ENCODE data around the gene RBMS2. TPM values are rescaled to one million over a fixed set of nuclear protein-coding genes. Genes with fewer than 3 reads are reported as not detected.

RBMS2 gene
- polyA plus RNA-seq, 3 donors, result 5.1 to 8.2 (median 6.5) TPM

DNA sequence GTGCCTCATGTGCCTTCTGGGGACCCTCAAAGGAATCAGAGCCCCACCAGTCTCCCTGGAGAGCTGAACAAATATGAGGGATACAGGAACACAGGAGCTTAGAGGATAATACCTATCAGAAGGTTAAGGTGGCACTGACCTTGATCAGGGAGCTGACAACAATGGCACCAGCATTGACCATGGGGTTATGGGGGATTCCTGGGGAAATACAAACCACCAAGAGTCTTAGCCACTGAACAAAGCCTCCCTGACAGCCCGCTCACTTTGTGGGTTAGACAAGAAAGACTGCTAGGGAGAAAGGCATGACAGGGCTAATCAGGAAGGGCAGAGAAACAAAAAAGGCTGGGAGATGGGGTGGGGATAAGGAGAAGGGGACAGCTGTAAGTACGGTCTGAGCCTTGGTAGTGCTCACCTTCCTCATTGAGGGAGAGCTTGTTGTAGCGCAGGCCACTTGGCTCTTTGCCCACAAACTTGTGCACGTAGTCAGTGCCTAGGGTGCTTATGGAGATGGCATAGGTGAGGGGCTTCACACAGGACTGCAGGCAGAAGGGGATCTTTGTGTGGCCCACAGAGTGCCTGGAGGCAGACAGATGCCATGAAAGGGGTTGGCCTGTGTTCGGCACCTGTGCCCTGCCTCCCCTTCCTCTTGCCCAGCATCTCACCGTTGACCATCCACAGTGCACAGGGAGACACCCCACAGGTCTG lies 43.9 kb upstream of the RBMS2 start:
- Mint-ChIP-seq H3K9me3 (peaks cover 0 to 2% (median 0%) of the 10 kb centered on the region in 7 donors), H3K4me3 (no peak overlapping the region), H3K27ac (peak overlapping the region in 1 of 7 donors; percentile 58), H3K36me3 (peaks cover 4 to 17% of the 10 kb centered on the region in 2 donors), H3K4me1 (peaks cover 7% of the 10 kb centered on the region), H3K27me3 (ENCODE audit: low read depth in 3 of 3) (peaks cover 0 to 1% (median 1%) of the 10 kb centered on the region in 3 donors)
- H3K36me3 ChIP-seq (replicated peaks in 1 of 2; ENCODE audit: control insufficient read depth in 1 of 2, insufficient read depth in 2 of 2, low read length in 2 of 2), result no peaks in the 10 kb centered on the region
- no peaks in the 10 kb centered on the region for H3K27me3 ChIP-seq (ENCODE audit: control insufficient read depth in 2 of 2, insufficient read depth in 2 of 2, low read length in 2 of 2)
- 90% methylated on average over 3 of the region's 6 CpGs for WGBS (ENCODE audit: insufficient coverage)
- TF ChIP-seq, protein P1, sequence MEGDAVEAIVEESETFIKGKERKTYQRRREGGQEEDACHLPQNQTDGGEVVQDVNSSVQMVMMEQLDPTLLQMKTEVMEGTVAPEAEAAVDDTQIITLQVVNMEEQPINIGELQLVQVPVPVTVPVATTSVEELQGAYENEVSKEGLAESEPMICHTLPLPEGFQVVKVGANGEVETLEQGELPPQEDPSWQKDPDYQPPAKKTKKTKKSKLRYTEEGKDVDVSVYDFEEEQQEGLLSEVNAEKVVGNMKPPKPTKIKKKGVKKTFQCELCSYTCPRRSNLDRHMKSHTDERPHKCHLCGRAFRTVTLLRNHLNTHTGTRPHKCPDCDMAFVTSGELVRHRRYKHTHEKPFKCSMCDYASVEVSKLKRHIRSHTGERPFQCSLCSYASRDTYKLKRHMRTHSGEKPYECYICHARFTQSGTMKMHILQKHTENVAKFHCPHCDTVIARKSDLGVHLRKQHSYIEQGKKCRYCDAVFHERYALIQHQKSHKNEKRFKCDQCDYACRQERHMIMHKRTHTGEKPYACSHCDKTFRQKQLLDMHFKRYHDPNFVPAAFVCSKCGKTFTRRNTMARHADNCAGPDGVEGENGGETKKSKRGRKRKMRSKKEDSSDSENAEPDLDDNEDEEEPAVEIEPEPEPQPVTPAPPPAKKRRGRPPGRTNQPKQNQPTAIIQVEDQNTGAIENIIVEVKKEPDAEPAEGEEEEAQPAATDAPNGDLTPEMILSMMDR (IDR thresholded peaks at IDR 0.05), result no peak
- H3K4me1 ChIP-seq (ENCODE audit: control insufficient read depth in 1 of 2, insufficient read depth in 2 of 2, low read length in 2 of 2), result no peaks in the 10 kb centered on the region
- H3K4me3 ChIP-seq (replicated peaks in 1 of 3; ENCODE audit: low read depth in 2 of 3, low read length in 3 of 3), result no peak overlapping the region
- intact Hi-C loops (cut with micrococcal nuclease), result no loop called here
- no peak overlapping the region for H3K27ac ChIP-seq (ENCODE audit: low read depth in 1 of 2, low read length in 2 of 2)
- no peaks in the 10 kb centered on the region for H3K79me2 ChIP-seq (ENCODE audit: insufficient read depth, low read length)
- H3K4me2 ChIP-seq (replicated peaks; ENCODE audit: extremely low read depth, low read length, poor library complexity, severe bottlenecking), result no peak overlapping the region
- H4K20me1 ChIP-seq (ENCODE audit: insufficient read depth, low read length), result no peaks in the 10 kb centered on the region
- no peaks in the 10 kb centered on the region for H3K9me3 ChIP-seq (replicated peaks in 1 of 2; ENCODE audit: control insufficient read depth in 1 of 2, insufficient read depth in 1 of 2, low read length in 2 of 2)
- DNase-seq, result no peak
- no peak overlapping the region for H2AFZ ChIP-seq (ENCODE audit: insufficient read depth, low read depth, low read length, poor library complexity, severe bottlenecking)
- no peak overlapping the region for H3K9ac ChIP-seq (ENCODE audit: insufficient read depth, low read length, poor library complexity, severe bottlenecking)

DNA sequence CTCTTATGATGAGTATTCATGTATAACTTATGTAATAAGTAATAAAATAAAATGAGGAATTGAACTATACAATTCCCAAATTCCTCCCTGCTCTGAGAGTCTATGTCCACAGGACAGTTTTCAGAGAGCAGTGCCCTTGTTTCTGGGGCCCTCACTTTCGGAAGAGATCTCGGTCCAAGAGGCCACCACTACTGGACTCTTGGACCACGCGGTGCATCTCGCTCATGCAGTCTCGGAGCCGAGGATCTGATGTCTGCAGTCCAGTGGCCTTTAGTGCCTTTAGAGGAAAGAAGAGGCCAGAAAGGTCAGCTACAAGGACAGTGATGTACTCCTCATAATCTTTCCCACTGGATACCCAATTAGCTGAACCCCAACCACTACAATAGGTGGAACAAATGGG lies 42.0 kb upstream of the RBMS2 start:
- DNase-seq, result no peak
- WGBS (ENCODE audit: insufficient coverage), result 94% methylated on average over 7 of the region's 7 CpGs
- Histone ChIP-seq H3K9me3 (replicated peaks in 1 of 2; ENCODE audit: control insufficient read depth in 1 of 2, insufficient read depth in 1 of 2, low read length in 2 of 2) (no peaks in the 10 kb centered on the region), H4K20me1 (ENCODE audit: insufficient read depth, low read length) (no peaks in the 10 kb centered on the region), H3K79me2 (ENCODE audit: insufficient read depth, low read length) (no peaks in the 10 kb centered on the region), H3K4me1 (ENCODE audit: control insufficient read depth in 1 of 2, insufficient read depth in 2 of 2, low read length in 2 of 2) (no peaks in the 10 kb centered on the region), H3K9ac (ENCODE audit: insufficient read depth, low read length, poor library complexity, severe bottlenecking) (no peak overlapping the region), H2AFZ (ENCODE audit: insufficient read depth, low read depth, low read length, poor library complexity, severe bottlenecking) (no peak overlapping the region), H3K4me2 (replicated peaks; ENCODE audit: extremely low read depth, low read length, poor library complexity, severe bottlenecking) (no peak overlapping the region), H3K27ac (ENCODE audit: low read depth in 1 of 2, low read length in 2 of 2) (no peak overlapping the region), H3K27me3 (ENCODE audit: control insufficient read depth in 2 of 2, insufficient read depth in 2 of 2, low read length in 2 of 2) (no peaks in the 10 kb centered on the region), H3K4me3 (replicated peaks in 1 of 3; ENCODE audit: low read depth in 2 of 3, low read length in 3 of 3) (no peak overlapping the region), H3K36me3 (replicated peaks in 1 of 2; ENCODE audit: control insufficient read depth in 1 of 2, insufficient read depth in 2 of 2, low read length in 2 of 2) (no peaks in the 10 kb centered on the region)
- Mint-ChIP-seq H3K4me1 (peaks cover 7% of the 10 kb centered on the region), H3K36me3 (peaks cover under 1 to 1% of the 10 kb centered on the region in 2 donors), H3K9me3 (peaks cover 0 to 2% (median 0%) of the 10 kb centered on the region in 7 donors), H3K27ac (no peak overlapping the region), H3K27me3 (ENCODE audit: low read depth in 3 of 3) (peaks cover 0 to 1% (median 1%) of the 10 kb centered on the region in 3 donors), H3K4me3 (no peak overlapping the region)
- intact Hi-C loops (cut with micrococcal nuclease), result no loop called here
- TF ChIP-seq, protein P1 (IDR thresholded peaks at IDR 0.05), result no peak

Data from CD14-positive monocyte (primary cell).